ENCODE measurements around the gene TTLL1.

The TTLL1 gene

GRCh38 chr22:42997582-42998090, 91.6 kb downstream of the TTLL1 start:
- TF ChIP-seq, protein P1, sequence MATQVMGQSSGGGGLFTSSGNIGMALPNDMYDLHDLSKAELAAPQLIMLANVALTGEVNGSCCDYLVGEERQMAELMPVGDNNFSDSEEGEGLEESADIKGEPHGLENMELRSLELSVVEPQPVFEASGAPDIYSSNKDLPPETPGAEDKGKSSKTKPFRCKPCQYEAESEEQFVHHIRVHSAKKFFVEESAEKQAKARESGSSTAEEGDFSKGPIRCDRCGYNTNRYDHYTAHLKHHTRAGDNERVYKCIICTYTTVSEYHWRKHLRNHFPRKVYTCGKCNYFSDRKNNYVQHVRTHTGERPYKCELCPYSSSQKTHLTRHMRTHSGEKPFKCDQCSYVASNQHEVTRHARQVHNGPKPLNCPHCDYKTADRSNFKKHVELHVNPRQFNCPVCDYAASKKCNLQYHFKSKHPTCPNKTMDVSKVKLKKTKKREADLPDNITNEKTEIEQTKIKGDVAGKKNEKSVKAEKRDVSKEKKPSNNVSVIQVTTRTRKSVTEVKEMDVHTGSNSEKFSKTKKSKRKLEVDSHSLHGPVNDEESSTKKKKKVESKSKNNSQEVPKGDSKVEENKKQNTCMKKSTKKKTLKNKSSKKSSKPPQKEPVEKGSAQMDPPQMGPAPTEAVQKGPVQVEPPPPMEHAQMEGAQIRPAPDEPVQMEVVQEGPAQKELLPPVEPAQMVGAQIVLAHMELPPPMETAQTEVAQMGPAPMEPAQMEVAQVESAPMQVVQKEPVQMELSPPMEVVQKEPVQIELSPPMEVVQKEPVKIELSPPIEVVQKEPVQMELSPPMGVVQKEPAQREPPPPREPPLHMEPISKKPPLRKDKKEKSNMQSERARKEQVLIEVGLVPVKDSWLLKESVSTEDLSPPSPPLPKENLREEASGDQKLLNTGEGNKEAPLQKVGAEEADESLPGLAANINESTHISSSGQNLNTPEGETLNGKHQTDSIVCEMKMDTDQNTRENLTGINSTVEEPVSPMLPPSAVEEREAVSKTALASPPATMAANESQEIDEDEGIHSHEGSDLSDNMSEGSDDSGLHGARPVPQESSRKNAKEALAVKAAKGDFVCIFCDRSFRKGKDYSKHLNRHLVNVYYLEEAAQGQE (IDR thresholded peaks at IDR 0.05; ENCODE audit: insufficient read depth in 1 of 2, low read depth in 2 of 2, low read length in 2 of 2) = no peak
- TF ChIP-seq POLR2AphosphoS5 (IDR thresholded peaks at IDR 0.05; ENCODE audit: low read depth, low read length) (no peak), FOXP2 (optimal IDR thresholded peaks at IDR 0.05; ENCODE audit: borderline replicate concordance, extremely low read depth, extremely low read length, insufficient read depth) (no peak), TAF1 (IDR thresholded peaks at IDR 0.05; ENCODE audit: borderline replicate concordance, insufficient read depth, low read length) (no peak), SIN3A (IDR thresholded peaks at IDR 0.05; ENCODE audit: borderline replicate concordance, insufficient read depth, low read length) (no peak)

DNA sequence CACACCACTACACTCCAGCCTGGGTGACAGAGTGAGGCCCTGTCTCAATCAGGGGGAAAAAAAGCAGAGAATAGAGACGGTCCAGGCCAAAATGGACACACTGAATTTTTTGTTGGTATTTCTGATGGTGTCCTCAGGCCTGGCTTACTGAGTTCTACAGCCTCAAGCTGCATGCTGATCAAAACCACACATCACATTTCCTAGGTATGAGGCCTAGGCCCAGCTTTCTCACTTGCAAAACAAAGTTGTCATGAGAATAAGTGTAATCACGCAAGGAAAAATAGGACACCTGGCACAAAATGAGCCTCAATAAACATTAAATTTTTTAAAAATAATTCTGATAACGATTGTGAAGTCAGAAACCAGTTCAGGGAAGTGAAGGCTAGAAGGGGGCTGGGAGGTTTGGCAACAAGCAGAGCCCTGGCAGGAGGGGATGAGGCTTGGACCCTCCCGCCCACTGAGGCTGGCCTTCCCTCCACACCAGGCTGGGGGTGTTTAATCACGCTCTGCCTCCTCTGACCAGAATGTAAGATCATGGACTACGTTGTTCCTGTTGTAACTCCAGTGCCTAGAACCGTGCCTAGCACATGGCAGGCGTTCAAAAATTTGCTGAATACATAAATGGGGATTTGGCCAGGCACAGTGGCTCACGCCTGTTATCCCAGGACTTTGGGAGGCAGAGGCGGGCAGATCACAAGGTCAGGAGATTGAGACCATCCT, 92.4 kb downstream of the TTLL1 start:
- no peak for TF ChIP-seq FOXP2 (optimal IDR thresholded peaks at IDR 0.05; ENCODE audit: borderline replicate concordance, extremely low read depth, extremely low read length, insufficient read depth)
- no peak for TF ChIP-seq TAF1 (IDR thresholded peaks at IDR 0.05; ENCODE audit: borderline replicate concordance, insufficient read depth, low read length)
- TF ChIP-seq SIN3A (IDR thresholded peaks at IDR 0.05; ENCODE audit: borderline replicate concordance, insufficient read depth, low read length) = no peak
- no peak for TF ChIP-seq POLR2AphosphoS5 (IDR thresholded peaks at IDR 0.05; ENCODE audit: low read depth, low read length)
- TF ChIP-seq, protein P1 (IDR thresholded peaks at IDR 0.05; ENCODE audit: insufficient read depth in 1 of 2, low read depth in 2 of 2, low read length in 2 of 2) = no peak

- TF ChIP-seq FOXP2 (optimal IDR thresholded peaks at IDR 0.05; ENCODE audit: borderline replicate concordance, extremely low read depth, extremely low read length, insufficient read depth) = no peak
Observed at GRCh38 chr22:42994917-42995562, 94.2 kb downstream of the TTLL1 start.

DNA sequence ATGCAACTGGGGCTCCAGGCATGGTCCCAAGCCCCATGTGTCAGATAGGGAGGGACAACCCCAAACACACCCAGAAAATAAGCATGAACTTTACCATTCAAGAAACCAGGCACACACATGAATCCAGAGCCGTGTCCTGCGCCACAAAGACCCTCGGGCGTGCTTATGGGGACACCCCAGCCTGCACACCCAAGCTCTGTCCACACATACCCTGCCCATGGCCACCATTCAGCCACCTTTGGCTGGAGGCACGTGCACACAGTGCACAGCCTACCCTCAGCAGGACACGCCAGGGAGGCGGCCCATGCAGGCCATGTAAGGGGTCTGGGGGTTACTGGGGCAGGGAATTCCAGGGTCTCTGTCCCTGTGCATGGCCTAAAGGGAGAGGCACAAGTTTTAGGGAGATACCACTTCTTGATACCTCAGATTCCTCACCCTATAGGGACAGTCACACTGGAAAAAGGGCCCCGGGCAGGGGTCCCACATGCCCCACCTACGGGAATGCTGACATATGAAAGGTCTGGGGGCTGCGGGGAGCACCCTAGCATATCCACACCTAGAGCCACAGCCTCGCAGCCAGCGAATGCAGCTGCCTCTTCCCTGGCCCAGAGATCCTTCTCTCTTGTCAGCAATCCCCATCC, 94.8 kb downstream of the TTLL1 start:
- TF ChIP-seq FOXP2 (optimal IDR thresholded peaks at IDR 0.05; ENCODE audit: borderline replicate concordance, extremely low read depth, extremely low read length, insufficient read depth) = no peak
- TF ChIP-seq, protein P1 (IDR thresholded peaks at IDR 0.05; ENCODE audit: insufficient read depth in 1 of 2, low read depth in 2 of 2, low read length in 2 of 2) = no peak
- TF ChIP-seq TAF1 (IDR thresholded peaks at IDR 0.05; ENCODE audit: borderline replicate concordance, insufficient read depth, low read length) = no peak
- TF ChIP-seq POLR2AphosphoS5 (IDR thresholded peaks at IDR 0.05; ENCODE audit: low read depth, low read length) = no peak
- TF ChIP-seq SIN3A (IDR thresholded peaks at IDR 0.05; ENCODE audit: borderline replicate concordance, insufficient read depth, low read length) = no peak

DNA sequence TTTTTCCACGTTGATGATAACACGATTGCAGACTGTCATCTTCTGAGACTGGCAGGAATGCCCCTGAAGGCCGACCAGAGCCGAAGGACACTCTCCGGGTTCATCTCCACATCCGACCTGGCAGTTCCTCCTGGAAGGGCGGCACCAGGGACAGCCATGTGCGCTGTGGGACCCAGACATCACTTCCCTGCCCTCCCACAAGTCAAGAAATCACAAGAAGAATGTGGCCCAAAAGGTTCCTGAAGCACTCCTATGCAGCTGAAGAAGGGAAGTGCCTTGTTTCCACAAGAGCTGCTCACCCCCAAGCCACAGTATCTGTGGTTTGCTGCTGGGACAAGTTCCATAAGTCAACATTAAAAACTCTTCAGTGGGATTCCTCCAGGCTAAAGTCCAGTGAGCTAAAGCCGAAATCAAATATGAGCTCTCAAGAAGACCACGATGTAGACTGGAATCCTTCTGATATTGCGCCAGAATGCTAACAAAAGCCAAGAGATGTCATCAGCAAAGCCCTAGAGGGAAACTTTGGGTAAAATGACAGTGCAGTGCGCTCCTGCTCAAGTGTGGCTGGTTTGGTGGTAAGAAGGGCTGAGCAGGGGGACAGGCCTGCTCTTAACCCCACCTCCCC, 95.4 kb downstream of the TTLL1 start:
- TF ChIP-seq POLR2AphosphoS5 (IDR thresholded peaks at IDR 0.05; ENCODE audit: low read depth, low read length) (no peak), FOXP2 (optimal IDR thresholded peaks at IDR 0.05; ENCODE audit: borderline replicate concordance, extremely low read depth, extremely low read length, insufficient read depth) (no peak)
- TF ChIP-seq, protein P1 (IDR thresholded peaks at IDR 0.05; ENCODE audit: insufficient read depth in 1 of 2, low read depth in 2 of 2, low read length in 2 of 2) = no peak

Measured in PFSK-1 (cell line).